Eye (tissue), 1 donor: ENCODE measurements around the gene CNTNAP3.
"Not testable (repeated sequence)": the region's sequence is repeated elsewhere in the genome, so short reads cannot be mapped to it uniquely, and the experiment has no call there.

Experiments used
- DNase-seq: peaks from one replicate; pipeline ENCODE4 v3.0.0-alpha.2; 2015

CNTNAP3 gene

GRCh38 chr9:39062966-39063365 lies 225.0 kb downstream of the CNTNAP3 start:
- not testable (repeated sequence) for DNase-seq

GRCh38 chr9:39054453-39054852 lies 233.5 kb downstream of the CNTNAP3 start:
- DNase-seq, result not testable (repeated sequence)

GRCh38 chr9:39046833-39047232 lies 241.1 kb downstream of the CNTNAP3 start:
- DNase-seq, result not testable (repeated sequence)

GRCh38 chr9:39042352-39042803 lies 245.6 kb downstream of the CNTNAP3 start:
- not testable (repeated sequence) for DNase-seq

- not testable (repeated sequence) for DNase-seq
Measured at GRCh38 chr9:39041774-39042173, 246.2 kb downstream of the CNTNAP3 start.

GRCh38 chr9:39039148-39039547 lies 248.8 kb downstream of the CNTNAP3 start:
- DNase-seq, result not testable (repeated sequence)

GRCh38 chr9:39038221-39038620 lies 249.7 kb downstream of the CNTNAP3 start:
- not testable (repeated sequence) for DNase-seq

GRCh38 chr9:39033849-39034248 lies 254.1 kb downstream of the CNTNAP3 start:
- not testable (repeated sequence) for DNase-seq

- DNase-seq, result not testable (repeated sequence)
Measured at GRCh38 chr9:39030204-39031019, 257.6 kb downstream of the CNTNAP3 start.

- DNase-seq, result not testable (repeated sequence)
Measured at GRCh38 chr9:39028855-39029254, 259.1 kb downstream of the CNTNAP3 start.

- DNase-seq, result not testable (repeated sequence)
Measured at GRCh38 chr9:39028168-39028567, 259.8 kb downstream of the CNTNAP3 start.

GRCh38 chr9:39025911-39026588 lies 261.9 kb downstream of the CNTNAP3 start:
- DNase-seq, result not testable (repeated sequence)
